ENCODE data around the gene ASGR1.
A peak's percentile ranks its signal among the peaks of the same experiment; 100 is the strongest.

ASGR1 gene

DNA sequence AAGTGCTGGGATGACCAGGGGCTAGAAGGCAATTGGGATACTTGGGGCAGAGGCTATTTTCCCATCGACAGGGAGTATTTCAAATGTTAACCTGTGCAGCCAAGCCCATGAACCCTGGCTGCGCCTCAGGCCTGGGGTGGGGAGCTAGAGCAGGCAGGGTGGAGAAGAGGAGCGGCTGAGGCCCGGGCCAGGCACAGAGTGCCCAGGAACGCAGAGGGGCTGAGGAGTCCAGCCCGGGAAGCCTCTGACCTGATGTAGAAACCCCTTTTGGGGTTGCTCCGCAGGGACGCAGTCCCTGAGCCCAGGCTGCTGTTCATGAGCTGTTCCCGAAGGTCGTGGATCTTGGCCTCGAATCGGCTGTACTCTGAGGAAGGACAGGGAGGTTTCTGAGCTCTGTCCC is 16.8 kb upstream of the ASGR1 start:
- Histone ChIP-seq H3K27ac (ENCODE audit: low read length, poor library complexity, severe bottlenecking) (no peak overlapping the region), H2BK15ac (ENCODE audit: low read depth, poor library complexity, severe bottlenecking) (no peak overlapping the region), H2BK12ac (ENCODE audit: low read length in 2 of 2) (no peak overlapping the region), H3K9ac (ENCODE audit: low read length) (no peak overlapping the region), H2BK120ac (ENCODE audit: low read depth, low read length) (no peak overlapping the region), H3K27me3 (ENCODE audit: control insufficient read depth in 1 of 2, insufficient read depth in 1 of 2, low read length in 2 of 2) (no peaks in the 10 kb centered on the region), H3K4ac (ENCODE audit: low read depth in 1 of 2, low read length in 2 of 2) (no peak overlapping the region), H2AFZ (ENCODE audit: low read depth, low read length) (no peak overlapping the region), H4K91ac (ENCODE audit: low read length) (no peak overlapping the region), H3K9me3 (ENCODE audit: control insufficient read depth, low read length) (no peaks in the 10 kb centered on the region), H3K79me1 (replicated peaks; ENCODE audit: low read length, poor library complexity, severe bottlenecking) (peaks cover 15% of the 10 kb centered on the region), H3K4me3 (ENCODE audit: insufficient read depth in 1 of 2, low read depth in 1 of 2, low read length in 2 of 2) (no peak overlapping the region), H2BK5ac (ENCODE audit: low read depth, low read length, poor library complexity, severe bottlenecking) (no peak overlapping the region), H3K36me3 (ENCODE audit: control insufficient read depth in 1 of 2, insufficient read depth in 2 of 2, low read depth in 1 of 2, low read length in 2 of 2) (peaks cover 59 to 81% of the 10 kb centered on the region in 2 experiments), H3K18ac (ENCODE audit: low read depth in 1 of 2, low read length in 2 of 2) (no peak overlapping the region), H3K4me2 (ENCODE audit: low read length, poor library complexity, severe bottlenecking) (no peak overlapping the region), H3K14ac (ENCODE audit: low read length in 2 of 2) (no peak overlapping the region), H3K4me1 (ENCODE audit: control insufficient read depth, insufficient read depth, low read depth, low read length) (peaks cover 2% of the 10 kb centered on the region), H3K23ac (ENCODE audit: low read length in 2 of 2) (no peak overlapping the region), H4K8ac (ENCODE audit: low read length) (no peak overlapping the region), H2AK5ac (ENCODE audit: low read length, severe bottlenecking) (no peak overlapping the region)
- DNase-seq, result no peak
- 96% methylated on average over 12 of the region's 12 CpGs for WGBS

GRCh38 chr17:7192271-7192937 is 13.2 kb upstream of the ASGR1 start:
- Histone ChIP-seq H3K4me2 (ENCODE audit: low read length, poor library complexity, severe bottlenecking) (no peak overlapping the region), H2BK12ac (ENCODE audit: low read length in 2 of 2) (no peak overlapping the region), H3K27ac (ENCODE audit: low read length, poor library complexity, severe bottlenecking) (no peak overlapping the region), H3K4me3 (ENCODE audit: insufficient read depth in 1 of 2, low read depth in 1 of 2, low read length in 2 of 2) (no peak overlapping the region), H3K18ac (ENCODE audit: low read depth in 1 of 2, low read length in 2 of 2) (no peak overlapping the region), H3K4me1 (ENCODE audit: control insufficient read depth, insufficient read depth, low read depth, low read length) (peaks cover 2% of the 10 kb centered on the region), H3K9me3 (ENCODE audit: control insufficient read depth, low read length) (no peaks in the 10 kb centered on the region), H2BK5ac (ENCODE audit: low read depth, low read length, poor library complexity, severe bottlenecking) (no peak overlapping the region), H2BK120ac (ENCODE audit: low read depth, low read length) (no peak overlapping the region), H3K23ac (ENCODE audit: low read length in 2 of 2) (no peak overlapping the region), H4K8ac (ENCODE audit: low read length) (no peak overlapping the region), H3K27me3 (ENCODE audit: control insufficient read depth in 1 of 2, insufficient read depth in 1 of 2, low read length in 2 of 2) (no peaks in the 10 kb centered on the region), H2AFZ (ENCODE audit: low read depth, low read length) (no peak overlapping the region), H3K36me3 (ENCODE audit: control insufficient read depth in 1 of 2, insufficient read depth in 2 of 2, low read depth in 1 of 2, low read length in 2 of 2) (peaks cover 72 to 73% of the 10 kb centered on the region in 2 experiments), H4K91ac (ENCODE audit: low read length) (no peak overlapping the region), H3K79me1 (replicated peaks; ENCODE audit: low read length, poor library complexity, severe bottlenecking) (peaks cover 18% of the 10 kb centered on the region), H3K9ac (ENCODE audit: low read length) (no peak overlapping the region), H2AK5ac (ENCODE audit: low read length, severe bottlenecking) (no peak overlapping the region), H3K4ac (ENCODE audit: low read depth in 1 of 2, low read length in 2 of 2) (no peak overlapping the region), H2BK15ac (ENCODE audit: low read depth, poor library complexity, severe bottlenecking) (no peak overlapping the region), H3K14ac (ENCODE audit: low read length in 2 of 2) (no peak overlapping the region)
- 96% methylated on average over 12 of the region's 12 CpGs for WGBS
- DNase-seq, result no peak

DNA sequence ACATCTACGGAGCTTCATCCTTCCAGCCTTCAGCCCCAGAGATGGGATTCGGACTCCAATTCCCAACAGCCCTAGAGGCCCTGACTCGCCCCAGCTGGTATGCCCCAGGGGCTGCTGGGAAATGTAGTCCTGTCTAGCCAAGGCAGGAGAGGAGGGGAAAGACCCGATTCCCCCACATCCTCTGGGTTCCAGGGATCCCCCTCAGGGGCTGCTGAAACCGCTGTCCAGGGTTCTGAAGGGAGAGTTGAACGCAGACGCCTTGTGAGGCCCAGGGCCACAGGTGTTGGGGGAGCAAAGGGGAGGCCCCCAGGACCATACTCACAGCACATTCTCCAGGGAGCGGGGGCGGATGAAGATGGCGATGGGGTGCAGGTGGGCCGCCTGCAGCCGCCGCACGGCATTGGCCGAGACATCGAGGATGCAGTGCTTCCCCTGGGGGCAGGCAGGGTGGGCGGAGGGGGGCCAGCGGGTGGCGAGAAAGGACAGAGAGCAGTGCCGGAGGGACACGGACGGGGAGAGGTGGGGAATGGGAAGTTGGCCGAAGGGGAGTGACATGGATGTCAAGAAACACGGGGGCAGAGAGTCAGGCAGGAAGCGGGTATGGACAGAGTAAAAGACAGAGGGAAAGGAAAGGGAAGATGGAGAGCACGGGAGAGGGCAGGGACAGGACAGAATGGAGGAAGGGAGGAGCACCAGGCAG is 12.6 kb upstream of the ASGR1 start:
- no peak overlapping the region for H3K9ac ChIP-seq (ENCODE audit: low read length)
- no peak overlapping the region for H4K8ac ChIP-seq (ENCODE audit: low read length)
- H2BK120ac ChIP-seq (ENCODE audit: low read depth, low read length), result no peak overlapping the region
- 93% methylated on average over 26 of the region's 26 CpGs for WGBS
- H2BK5ac ChIP-seq (ENCODE audit: low read depth, low read length, poor library complexity, severe bottlenecking), result no peak overlapping the region
- DNase-seq, result peak; percentile 39
- no peak overlapping the region for H2BK12ac ChIP-seq (ENCODE audit: low read length in 2 of 2)
- H3K4me1 ChIP-seq (ENCODE audit: control insufficient read depth, insufficient read depth, low read depth, low read length), result peaks cover 2% of the 10 kb centered on the region
- H3K18ac ChIP-seq (ENCODE audit: low read depth in 1 of 2, low read length in 2 of 2), result no peak overlapping the region
- no peak overlapping the region for H2BK15ac ChIP-seq (ENCODE audit: low read depth, poor library complexity, severe bottlenecking)
- H3K27ac ChIP-seq (ENCODE audit: low read length, poor library complexity, severe bottlenecking), result no peak overlapping the region
- H3K27me3 ChIP-seq (ENCODE audit: control insufficient read depth in 1 of 2, insufficient read depth in 1 of 2, low read length in 2 of 2), result no peaks in the 10 kb centered on the region
- no peak overlapping the region for H2AFZ ChIP-seq (ENCODE audit: low read depth, low read length)
- H3K4me3 ChIP-seq (ENCODE audit: insufficient read depth in 1 of 2, low read depth in 1 of 2, low read length in 2 of 2), result no peak overlapping the region
- no peak overlapping the region for H4K91ac ChIP-seq (ENCODE audit: low read length)
- H3K9me3 ChIP-seq (ENCODE audit: control insufficient read depth, low read length), result no peaks in the 10 kb centered on the region
- peaks cover 69 to 72% of the 10 kb centered on the region in 2 experiments for H3K36me3 ChIP-seq (ENCODE audit: control insufficient read depth in 1 of 2, insufficient read depth in 2 of 2, low read depth in 1 of 2, low read length in 2 of 2)
- no peak overlapping the region for H3K23ac ChIP-seq (ENCODE audit: low read length in 2 of 2)
- no peak overlapping the region for H3K4me2 ChIP-seq (ENCODE audit: low read length, poor library complexity, severe bottlenecking)
- H3K14ac ChIP-seq (ENCODE audit: low read length in 2 of 2), result no peak overlapping the region
- H3K79me1 ChIP-seq (replicated peaks; ENCODE audit: low read length, poor library complexity, severe bottlenecking), result peaks cover 15% of the 10 kb centered on the region
- H2AK5ac ChIP-seq (ENCODE audit: low read length, severe bottlenecking), result no peak overlapping the region
- no peak overlapping the region for H3K4ac ChIP-seq (ENCODE audit: low read depth in 1 of 2, low read length in 2 of 2)

DNA sequence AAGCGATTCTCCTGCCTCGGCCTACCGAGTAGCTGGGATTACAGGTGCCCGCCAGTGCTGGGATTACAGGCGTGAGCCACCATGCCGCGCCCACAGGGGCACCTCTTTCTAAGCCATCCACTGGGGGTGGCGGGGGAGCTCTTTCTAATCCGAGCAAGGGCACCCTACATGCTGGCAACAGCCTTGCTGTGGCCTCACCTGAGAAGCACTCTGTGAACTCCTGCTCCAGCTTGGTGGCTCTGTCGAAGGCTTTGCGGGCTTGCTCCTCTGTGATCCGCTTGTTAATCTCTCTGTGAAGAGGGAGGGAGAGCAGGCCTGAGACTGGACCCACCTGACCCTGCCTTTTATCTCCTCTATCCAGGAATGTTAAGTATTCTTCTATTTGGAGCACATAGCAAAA is 11.9 kb upstream of the ASGR1 start:
- Histone ChIP-seq H3K4me1 (ENCODE audit: control insufficient read depth, insufficient read depth, low read depth, low read length) (peaks cover 2% of the 10 kb centered on the region), H3K4me2 (ENCODE audit: low read length, poor library complexity, severe bottlenecking) (no peak overlapping the region), H2BK15ac (ENCODE audit: low read depth, poor library complexity, severe bottlenecking) (no peak overlapping the region), H3K14ac (ENCODE audit: low read length in 2 of 2) (no peak overlapping the region), H2BK120ac (ENCODE audit: low read depth, low read length) (no peak overlapping the region), H3K4me3 (ENCODE audit: insufficient read depth in 1 of 2, low read depth in 1 of 2, low read length in 2 of 2) (no peak overlapping the region), H3K4ac (ENCODE audit: low read depth in 1 of 2, low read length in 2 of 2) (no peak overlapping the region), H3K79me1 (replicated peaks; ENCODE audit: low read length, poor library complexity, severe bottlenecking) (peaks cover 14% of the 10 kb centered on the region), H3K36me3 (ENCODE audit: control insufficient read depth in 1 of 2, insufficient read depth in 2 of 2, low read depth in 1 of 2, low read length in 2 of 2) (peaks cover 67 to 71% of the 10 kb centered on the region in 2 experiments), H2AFZ (ENCODE audit: low read depth, low read length) (no peak overlapping the region), H2BK12ac (ENCODE audit: low read length in 2 of 2) (no peak overlapping the region), H3K9me3 (ENCODE audit: control insufficient read depth, low read length) (no peaks in the 10 kb centered on the region), H2AK5ac (ENCODE audit: low read length, severe bottlenecking) (no peak overlapping the region), H3K23ac (ENCODE audit: low read length in 2 of 2) (no peak overlapping the region), H3K27ac (ENCODE audit: low read length, poor library complexity, severe bottlenecking) (no peak overlapping the region), H4K91ac (ENCODE audit: low read length) (no peak overlapping the region), H3K9ac (ENCODE audit: low read length) (no peak overlapping the region), H4K8ac (ENCODE audit: low read length) (no peak overlapping the region), H2BK5ac (ENCODE audit: low read depth, low read length, poor library complexity, severe bottlenecking) (no peak overlapping the region), H3K18ac (ENCODE audit: low read depth in 1 of 2, low read length in 2 of 2) (no peak overlapping the region), H3K27me3 (ENCODE audit: control insufficient read depth in 1 of 2, insufficient read depth in 1 of 2, low read length in 2 of 2) (no peaks in the 10 kb centered on the region)
- no peak for DNase-seq
- 97% methylated on average over 12 of the region's 12 CpGs for WGBS

Data from mesenchymal stem cell (in vitro differentiated cells and primary cell).